ENCODE data around the gene EVA1C. TPM values are rescaled to one million over a fixed set of nuclear protein-coding genes. Genes with fewer than 3 reads are reported as not detected.

EVA1C gene
- total and polyA plus RNA-seq, 2 donors (not counting 1 experiment from before 2014, with no cell fraction given) = 0.84 to 1.6 TPM

DNA sequence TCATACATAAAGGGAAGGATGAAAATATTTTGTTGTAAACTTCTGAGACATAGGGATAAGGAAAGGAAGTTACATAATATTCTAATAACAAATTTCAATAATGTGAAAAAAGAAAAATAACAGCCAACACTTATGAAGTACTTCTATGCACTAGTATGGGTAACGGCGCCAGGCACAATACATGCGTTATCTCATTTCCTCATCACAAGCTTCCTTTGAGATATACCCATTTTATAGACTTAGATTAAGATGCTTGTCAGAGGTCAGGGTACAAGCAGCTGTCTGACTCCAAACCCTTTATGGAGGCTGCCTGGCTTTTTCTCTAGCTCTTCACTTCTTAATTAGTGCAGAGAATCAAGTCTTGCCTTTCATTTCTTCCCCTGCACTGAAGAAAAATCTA is 131.5 kb downstream of the EVA1C start:
- no peak for ATAC-seq (ENCODE audit: low read depth)
- no peak for DNase-seq
- no peaks in the 10 kb centered on the region for H4K20me1 ChIP-seq (ENCODE audit: control insufficient read depth, insufficient read depth, low read length, poor library complexity, severe bottlenecking)
- ChIA-PET CTCF (no interaction called here), POLR2A (no interaction called here)
- intact Hi-C loops (cut with micrococcal nuclease) = no loop called here
- WGBS (ENCODE audit: insufficient coverage) = 60% methylated on average over 1 of the region's 3 CpGs
- H3K27ac ChIP-seq (ENCODE audit: low read length in 2 of 2) = no peak overlapping the region
- Mint-ChIP-seq H3K4me3 (no peak overlapping the region), H3K9me3 (ENCODE audit: insufficient read depth) (no peaks in the 10 kb centered on the region), H3K27ac (no peak overlapping the region), H3K27me3 (peaks cover 18% of the 10 kb centered on the region), H3K4me1 (no peaks in the 10 kb centered on the region)
- no peak overlapping the region for H2AFZ ChIP-seq (ENCODE audit: insufficient read depth, low read depth, low read length, poor library complexity, severe bottlenecking)
- H3K4me3 ChIP-seq (ENCODE audit: control extremely low read depth in 1 of 5, extremely low read depth in 1 of 5, insufficient read depth in 1 of 5, low read depth in 2 of 5, low read length in 4 of 5) = no peak overlapping the region
- no peak overlapping the region for H3K4me2 ChIP-seq (replicated peaks; ENCODE audit: low read depth, low read length, poor library complexity, severe bottlenecking)
- H3K79me2 ChIP-seq (ENCODE audit: control insufficient read depth, insufficient read depth, low read length) = no peaks in the 10 kb centered on the region
- no peaks in the 10 kb centered on the region for H3K36me3 ChIP-seq (replicated peaks in 1 of 2; ENCODE audit: control extremely low read depth in 1 of 2, control insufficient read depth in 1 of 2, extremely low read depth in 1 of 2, insufficient read depth in 2 of 2, low read length in 1 of 2)
- H3K9me3 ChIP-seq (ENCODE audit: control extremely low read depth in 1 of 3, control insufficient read depth in 2 of 3, insufficient read depth in 1 of 3, low read length in 2 of 3) = no peaks in the 10 kb centered on the region
- H3K9ac ChIP-seq (ENCODE audit: low read length) = no peak overlapping the region
- TF ChIP-seq, protein P1, sequence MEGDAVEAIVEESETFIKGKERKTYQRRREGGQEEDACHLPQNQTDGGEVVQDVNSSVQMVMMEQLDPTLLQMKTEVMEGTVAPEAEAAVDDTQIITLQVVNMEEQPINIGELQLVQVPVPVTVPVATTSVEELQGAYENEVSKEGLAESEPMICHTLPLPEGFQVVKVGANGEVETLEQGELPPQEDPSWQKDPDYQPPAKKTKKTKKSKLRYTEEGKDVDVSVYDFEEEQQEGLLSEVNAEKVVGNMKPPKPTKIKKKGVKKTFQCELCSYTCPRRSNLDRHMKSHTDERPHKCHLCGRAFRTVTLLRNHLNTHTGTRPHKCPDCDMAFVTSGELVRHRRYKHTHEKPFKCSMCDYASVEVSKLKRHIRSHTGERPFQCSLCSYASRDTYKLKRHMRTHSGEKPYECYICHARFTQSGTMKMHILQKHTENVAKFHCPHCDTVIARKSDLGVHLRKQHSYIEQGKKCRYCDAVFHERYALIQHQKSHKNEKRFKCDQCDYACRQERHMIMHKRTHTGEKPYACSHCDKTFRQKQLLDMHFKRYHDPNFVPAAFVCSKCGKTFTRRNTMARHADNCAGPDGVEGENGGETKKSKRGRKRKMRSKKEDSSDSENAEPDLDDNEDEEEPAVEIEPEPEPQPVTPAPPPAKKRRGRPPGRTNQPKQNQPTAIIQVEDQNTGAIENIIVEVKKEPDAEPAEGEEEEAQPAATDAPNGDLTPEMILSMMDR (IDR thresholded peaks at IDR 0.05) = no peak
- peaks cover 0 to 5% (median 0%) of the 10 kb centered on the region in 4 experiments for H3K27me3 ChIP-seq (replicated peaks in 1 of 4; ENCODE audit: control extremely low read depth in 1 of 4, control insufficient read depth in 3 of 4, insufficient read depth in 4 of 4, low read length in 3 of 4)
- no peaks in the 10 kb centered on the region for H3K4me1 ChIP-seq (ENCODE audit: control insufficient read depth in 2 of 2, insufficient read depth in 2 of 2, low read length in 2 of 2)

DNA sequence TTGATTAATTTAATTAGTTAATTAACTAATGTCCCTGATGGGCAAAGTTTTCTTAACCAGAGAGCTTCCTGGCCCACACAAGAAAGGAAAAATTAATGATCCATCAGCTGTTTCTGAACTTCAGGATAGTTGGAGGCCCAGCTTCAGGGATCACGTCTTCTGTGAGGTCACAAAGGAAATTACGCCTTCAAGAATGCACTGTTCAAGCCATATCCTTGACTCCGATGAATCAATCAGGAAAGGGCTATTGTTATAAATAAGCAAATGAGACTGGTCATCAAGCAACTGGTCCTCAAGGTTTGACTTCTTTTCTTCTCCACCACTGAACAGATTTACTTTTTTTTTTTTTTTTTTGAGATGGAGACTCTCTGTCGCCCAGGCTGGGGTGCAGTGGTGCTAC is 132.2 kb downstream of the EVA1C start:
- WGBS (ENCODE audit: insufficient coverage) = 96% methylated on average over 3 of the region's 4 CpGs
- Histone ChIP-seq H3K27ac (ENCODE audit: low read length in 2 of 2) (no peak overlapping the region), H3K27me3 (replicated peaks in 1 of 4; ENCODE audit: control extremely low read depth in 1 of 4, control insufficient read depth in 3 of 4, insufficient read depth in 4 of 4, low read length in 3 of 4) (peaks cover 0 to 3% (median 0%) of the 10 kb centered on the region in 4 experiments), H3K36me3 (replicated peaks in 1 of 2; ENCODE audit: control extremely low read depth in 1 of 2, control insufficient read depth in 1 of 2, extremely low read depth in 1 of 2, insufficient read depth in 2 of 2, low read length in 1 of 2) (no peaks in the 10 kb centered on the region), H3K4me2 (replicated peaks; ENCODE audit: low read depth, low read length, poor library complexity, severe bottlenecking) (no peak overlapping the region), H3K79me2 (ENCODE audit: control insufficient read depth, insufficient read depth, low read length) (no peaks in the 10 kb centered on the region), H3K9me3 (ENCODE audit: control extremely low read depth in 1 of 3, control insufficient read depth in 2 of 3, insufficient read depth in 1 of 3, low read length in 2 of 3) (no peaks in the 10 kb centered on the region), H2AFZ (ENCODE audit: insufficient read depth, low read depth, low read length, poor library complexity, severe bottlenecking) (no peak overlapping the region), H4K20me1 (ENCODE audit: control insufficient read depth, insufficient read depth, low read length, poor library complexity, severe bottlenecking) (no peaks in the 10 kb centered on the region), H3K9ac (ENCODE audit: low read length) (no peak overlapping the region), H3K4me1 (ENCODE audit: control insufficient read depth in 2 of 2, insufficient read depth in 2 of 2, low read length in 2 of 2) (no peaks in the 10 kb centered on the region), H3K4me3 (ENCODE audit: control extremely low read depth in 1 of 5, extremely low read depth in 1 of 5, insufficient read depth in 1 of 5, low read depth in 2 of 5, low read length in 4 of 5) (no peak overlapping the region)
- DNase-seq (no peak), ATAC-seq (ENCODE audit: low read depth) (no peak)
- no peaks in the 10 kb centered on the region for H3K9me3 Mint-ChIP-seq (ENCODE audit: insufficient read depth)
- ChIA-PET POLR2A (no interaction called here), CTCF (no interaction called here)
- H3K4me1 Mint-ChIP-seq = no peaks in the 10 kb centered on the region
- H3K4me3 Mint-ChIP-seq = no peak overlapping the region
- TF ChIP-seq EZH2 (IDR thresholded peaks at IDR 0.05; ENCODE audit: borderline replicate concordance, insufficient read depth, low read depth, low read length, poor library complexity, severe bottlenecking) = no peak
- TF ChIP-seq, protein P1 (IDR thresholded peaks at IDR 0.05) = no peak
- peaks cover 21% of the 10 kb centered on the region for H3K27me3 Mint-ChIP-seq
- intact Hi-C loops (cut with micrococcal nuclease) = no loop called here
- no peak overlapping the region for H3K27ac Mint-ChIP-seq
